Glomerular visceral epithelial cell (primary cell): ENCODE data around the gene SOX15.

Experiments used
- DNase-seq: peaks from one replicate; pipeline ENCODE4 v3.0.0-alpha.2; 2016; ENCODE audit errors: extremely low spot score

SOX15 gene

DNA sequence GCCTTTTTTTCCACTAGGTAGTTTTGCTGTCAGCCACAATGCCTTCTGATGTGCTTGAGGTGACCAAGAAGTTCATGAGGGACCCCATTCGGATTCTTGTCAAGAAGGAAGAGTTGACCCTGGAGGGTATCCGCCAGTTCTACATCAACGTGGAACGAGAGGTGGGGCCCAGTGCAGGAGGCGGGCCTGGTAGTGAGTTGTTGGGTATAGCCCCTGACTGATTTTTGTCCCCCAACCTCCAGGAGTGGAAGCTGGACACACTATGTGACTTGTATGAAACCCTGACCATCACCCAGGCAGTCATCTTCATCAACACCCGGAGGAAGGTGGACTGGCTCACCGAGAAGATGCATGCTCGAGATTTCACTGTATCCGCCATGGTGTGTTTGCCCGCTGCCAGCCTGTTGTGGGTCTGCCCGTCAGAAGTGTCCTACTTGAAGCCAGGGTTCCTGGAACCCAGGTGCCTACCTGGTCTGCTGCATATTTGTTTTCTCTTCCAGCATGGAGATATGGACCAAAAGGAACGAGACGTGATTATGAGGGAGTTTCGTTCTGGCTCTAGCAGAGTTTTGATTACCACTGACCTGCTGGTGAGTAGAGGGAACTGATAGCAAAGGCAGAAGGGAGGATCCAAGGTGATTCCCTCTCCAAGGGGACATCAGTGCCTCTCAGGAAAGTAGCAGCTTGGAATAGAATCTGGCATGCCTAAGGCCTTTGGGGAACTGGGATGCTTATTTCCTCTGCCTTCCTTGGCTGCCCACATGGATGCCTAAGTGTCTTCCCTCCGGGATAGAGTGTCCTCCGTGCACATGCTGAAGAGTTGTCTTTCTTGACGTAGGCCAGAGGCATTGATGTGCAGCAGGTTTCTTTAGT, 12.3 kb downstream of the SOX15 start:
- no peak for DNase-seq

DNA sequence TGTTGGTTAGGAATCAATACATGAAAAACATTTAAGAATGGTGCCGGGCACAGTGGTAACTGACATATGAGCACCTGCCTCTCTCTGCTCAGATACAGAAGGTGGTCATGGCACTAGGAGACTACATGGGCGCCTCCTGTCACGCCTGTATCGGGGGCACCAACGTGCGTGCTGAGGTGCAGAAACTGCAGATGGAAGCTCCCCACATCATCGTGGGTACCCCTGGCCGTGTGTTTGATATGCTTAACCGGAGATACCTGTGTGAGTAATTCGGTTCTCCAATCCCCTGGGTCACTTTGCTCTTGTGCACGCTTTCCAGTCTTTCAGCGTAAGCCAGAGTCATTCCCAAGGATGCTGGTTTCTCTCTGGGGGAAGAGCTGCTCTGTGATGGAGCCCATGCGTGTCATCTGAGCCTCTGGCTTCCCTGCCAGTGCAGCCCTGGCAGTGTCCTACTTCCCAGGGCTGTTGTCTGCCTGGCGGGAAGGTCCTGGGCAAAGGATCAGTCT, 13.4 kb downstream of the SOX15 start:
- DNase-seq = no peak

DNA sequence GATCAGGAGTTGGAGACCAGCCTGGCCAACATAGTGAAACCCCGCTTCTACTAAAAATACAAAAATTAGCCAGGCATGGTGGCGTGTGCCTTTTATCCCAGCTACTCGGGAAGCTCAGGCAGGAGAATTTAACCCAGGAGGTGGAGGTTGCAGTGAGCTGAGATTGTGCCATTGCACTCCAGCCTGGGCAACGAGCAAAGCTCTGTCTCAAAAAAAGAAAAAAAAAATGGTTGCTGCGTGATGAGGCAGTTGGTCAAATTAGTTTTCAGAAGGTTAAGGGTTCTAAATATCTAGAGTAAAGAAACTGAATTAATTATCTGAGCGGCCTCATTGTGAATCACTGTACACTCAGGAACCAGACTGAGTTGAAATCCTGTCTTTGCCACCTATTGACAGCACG, 13.9 kb downstream of the SOX15 start:
- no peak for DNase-seq

DNA sequence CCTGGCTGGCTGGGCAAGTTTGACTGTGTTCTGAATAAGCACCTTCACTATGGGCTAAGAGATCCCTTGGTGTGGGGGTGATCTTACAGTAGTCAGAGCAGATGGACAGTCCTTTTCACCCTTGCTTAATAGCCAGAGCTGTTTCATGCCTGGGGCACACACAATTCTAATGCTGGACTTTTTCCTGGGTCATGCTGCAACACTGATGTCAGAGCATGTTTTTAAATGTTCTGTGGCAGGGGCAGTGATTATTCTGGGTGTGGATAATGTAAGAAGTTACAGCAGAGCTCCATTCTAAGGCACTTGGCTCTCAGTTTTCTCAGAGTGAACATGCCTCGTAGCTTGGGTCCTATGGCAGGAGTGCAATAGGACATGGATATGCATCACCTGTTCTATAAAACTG, 14.4 kb downstream of the SOX15 start:
- no peak for DNase-seq

DNA sequence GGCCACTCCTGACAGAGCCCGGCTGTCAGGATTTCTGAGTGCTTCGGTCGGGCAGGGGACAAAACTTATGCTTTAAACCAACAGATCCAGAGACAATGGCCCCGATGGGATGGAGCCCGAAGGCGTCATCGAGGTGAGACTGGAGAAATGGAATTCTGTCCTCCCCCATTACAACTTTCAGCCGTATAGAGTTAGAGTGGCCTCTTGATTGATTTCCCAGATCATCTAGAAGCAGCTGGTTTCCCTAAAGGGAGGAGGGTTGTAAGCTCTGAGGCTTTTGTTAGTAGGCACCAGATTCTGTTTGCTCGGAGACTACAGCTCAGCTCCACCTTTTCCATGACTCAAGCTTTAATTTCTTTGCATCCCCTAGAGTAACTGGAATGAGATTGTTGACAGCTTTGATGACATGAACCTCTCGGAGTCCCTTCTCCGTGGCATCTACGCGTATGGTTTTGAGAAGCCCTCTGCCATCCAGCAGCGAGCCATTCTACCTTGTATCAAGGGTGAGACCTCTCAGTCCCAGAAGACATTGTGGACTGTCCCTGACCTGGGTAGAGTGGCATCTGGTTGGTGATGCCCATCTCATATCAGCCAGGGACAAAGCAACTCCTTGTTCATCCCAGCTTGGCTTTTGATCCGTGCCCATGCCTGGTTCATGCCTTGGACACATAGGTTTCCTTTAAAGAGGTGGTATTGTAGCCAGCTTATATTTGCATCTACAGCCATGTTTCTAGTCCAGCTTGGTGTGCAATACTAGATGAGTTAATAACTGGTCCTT, 15.5 kb downstream of the SOX15 start:
- DNase-seq = no peak

DNA sequence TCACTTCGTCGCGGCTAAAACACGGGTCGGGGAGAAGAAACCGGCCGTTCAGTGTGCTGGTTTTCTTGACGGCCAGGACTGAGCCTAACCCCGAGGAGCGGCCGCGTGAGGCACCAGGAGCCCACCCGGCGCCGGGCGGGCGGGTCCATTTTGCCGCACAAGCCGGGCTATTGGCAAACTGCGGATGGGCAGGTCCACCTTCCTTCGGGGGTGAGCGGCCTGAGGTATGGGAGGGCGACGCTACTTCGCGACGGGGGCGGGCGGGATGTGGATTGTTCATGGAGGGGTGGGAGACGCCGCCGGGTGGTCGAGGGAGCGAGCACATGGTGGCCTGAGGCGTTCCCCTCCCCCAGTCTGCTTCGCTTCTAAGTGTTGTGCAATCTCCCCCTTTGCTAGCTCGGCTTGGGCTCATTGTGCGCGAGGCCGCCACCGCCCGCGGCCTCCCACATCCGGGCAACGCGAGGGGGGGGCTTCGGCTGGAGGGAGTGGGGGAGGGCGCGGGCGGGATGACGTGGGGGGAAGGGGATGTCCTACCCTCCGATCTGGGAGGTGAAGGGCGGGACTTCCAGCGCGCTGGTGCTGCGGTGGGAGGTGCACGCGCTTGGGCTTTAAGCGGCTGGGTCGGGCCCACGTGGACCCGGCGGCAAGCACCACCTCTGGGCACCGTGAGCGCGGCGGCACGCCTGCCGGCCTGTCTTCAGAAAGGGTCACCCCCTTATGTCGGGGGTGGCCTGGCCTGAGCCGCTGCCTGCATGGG, 16.4 kb downstream of the SOX15 start:
- DNase-seq = peak; percentile 95

DNA sequence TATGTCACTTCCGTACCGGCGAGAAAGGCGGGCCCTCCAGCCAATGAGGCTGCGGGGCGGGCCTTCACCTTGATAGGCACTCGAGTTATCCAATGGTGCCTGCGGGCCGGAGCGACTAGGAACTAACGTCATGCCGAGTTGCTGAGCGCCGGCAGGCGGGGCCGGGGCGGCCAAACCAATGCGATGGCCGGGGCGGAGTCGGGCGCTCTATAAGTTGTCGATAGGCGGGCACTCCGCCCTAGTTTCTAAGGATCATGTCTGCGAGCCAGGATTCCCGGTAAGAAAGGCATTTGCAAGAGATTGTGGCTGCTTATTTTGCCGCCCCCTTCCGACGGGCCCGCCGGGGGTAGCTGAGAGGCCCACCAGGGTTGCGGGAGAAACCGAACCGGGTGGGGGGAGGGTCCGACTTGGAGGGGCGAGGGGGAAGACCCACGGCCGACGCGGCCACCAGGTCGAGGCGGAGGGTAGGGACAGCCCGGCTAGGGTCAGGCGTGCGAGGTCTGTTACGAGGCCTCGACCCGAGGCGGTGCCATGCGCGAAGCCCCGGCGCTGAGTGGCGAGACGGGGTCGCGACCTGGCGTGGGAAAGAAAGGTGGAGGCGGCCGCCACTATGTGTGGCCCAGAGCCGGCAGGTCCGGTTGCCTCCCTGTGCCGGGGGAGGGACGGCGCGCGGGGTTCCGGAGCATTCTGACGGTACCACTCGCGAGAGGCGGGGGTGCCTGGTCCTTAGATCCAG, 17.1 kb downstream of the SOX15 start:
- DNase-seq = peak; percentile 100

DNA sequence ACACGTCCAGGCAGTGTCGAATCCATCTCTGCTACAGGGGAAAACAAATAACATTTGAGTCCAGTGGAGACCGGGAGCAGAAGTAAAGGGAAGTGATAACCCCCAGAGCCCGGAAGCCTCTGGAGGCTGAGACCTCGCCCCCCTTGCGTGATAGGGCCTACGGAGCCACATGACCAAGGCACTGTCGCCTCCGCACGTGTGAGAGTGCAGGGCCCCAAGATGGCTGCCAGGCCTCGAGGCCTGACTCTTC, 17.6 kb downstream of the SOX15 start:
- no peak for DNase-seq

DNA sequence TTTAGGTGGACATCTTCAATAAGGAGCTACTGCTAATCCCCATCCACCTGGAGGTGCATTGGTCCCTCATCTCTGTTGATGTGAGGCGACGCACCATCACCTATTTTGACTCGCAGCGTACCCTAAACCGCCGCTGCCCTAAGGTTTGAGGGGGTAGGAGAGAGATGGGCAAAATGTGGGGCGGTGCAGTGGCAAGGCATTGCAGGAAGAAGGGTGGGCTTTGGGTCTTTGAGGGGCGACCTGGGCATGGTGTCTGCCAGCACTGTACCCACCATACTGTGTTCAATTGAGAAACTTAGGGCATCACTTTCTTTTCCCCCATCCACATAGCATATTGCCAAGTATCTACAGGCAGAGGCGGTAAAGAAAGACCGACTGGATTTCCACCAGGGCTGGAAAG, 19.5 kb downstream of the SOX15 start:
- DNase-seq = no peak

DNA sequence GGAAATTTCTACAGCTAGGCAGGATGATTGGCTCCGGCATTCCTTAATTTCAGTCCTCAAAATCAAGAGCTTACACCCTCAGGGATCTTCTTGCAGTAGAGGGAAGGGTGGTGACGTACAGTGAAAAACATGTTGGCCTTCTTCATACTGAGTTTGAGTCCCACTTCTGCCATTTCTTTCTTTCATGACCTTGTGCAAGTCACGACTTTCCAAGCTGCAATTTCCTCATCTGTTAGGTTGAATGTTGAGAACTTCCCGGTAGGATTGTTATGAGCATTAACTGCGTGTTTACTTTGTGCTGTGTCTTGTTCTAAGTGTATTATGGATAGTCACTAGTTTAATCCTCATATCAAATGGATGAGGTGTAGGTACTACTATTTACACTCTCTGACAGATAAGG, 20.3 kb downstream of the SOX15 start:
- no peak for DNase-seq

DNA sequence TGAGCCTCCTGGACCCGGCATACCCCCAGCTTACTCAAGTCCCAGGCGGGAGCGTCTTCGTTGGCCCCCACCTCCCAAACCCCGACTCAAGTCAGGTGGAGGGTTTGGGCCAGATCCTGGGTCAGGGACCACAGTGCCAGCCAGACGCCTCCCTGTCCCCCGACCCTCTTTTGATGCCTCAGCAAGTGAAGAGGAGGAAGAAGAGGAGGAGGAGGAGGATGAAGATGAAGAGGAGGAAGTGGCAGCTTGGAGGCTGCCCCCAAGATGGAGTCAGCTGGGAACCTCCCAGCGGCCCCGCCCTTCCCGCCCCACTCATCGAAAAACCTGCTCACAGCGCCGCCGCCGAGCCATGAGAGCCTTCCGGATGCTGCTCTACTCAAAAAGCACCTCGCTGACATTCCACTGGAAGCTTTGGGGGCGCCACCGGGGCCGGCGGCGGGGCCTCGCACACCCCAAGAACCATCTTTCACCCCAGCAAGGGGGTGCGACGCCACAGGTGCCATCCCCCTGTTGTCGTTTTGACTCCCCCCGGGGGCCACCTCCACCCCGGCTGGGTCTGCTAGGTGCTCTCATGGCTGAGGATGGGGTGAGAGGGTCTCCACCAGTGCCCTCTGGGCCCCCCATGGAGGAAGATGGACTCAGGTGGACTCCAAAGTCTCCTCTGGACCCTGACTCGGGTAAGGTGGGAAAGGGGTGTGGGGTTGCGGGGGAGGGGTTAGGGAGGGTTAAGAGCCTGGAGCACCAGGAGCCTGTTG, 26.6 kb downstream of the SOX15 start:
- no peak for DNase-seq

DNA sequence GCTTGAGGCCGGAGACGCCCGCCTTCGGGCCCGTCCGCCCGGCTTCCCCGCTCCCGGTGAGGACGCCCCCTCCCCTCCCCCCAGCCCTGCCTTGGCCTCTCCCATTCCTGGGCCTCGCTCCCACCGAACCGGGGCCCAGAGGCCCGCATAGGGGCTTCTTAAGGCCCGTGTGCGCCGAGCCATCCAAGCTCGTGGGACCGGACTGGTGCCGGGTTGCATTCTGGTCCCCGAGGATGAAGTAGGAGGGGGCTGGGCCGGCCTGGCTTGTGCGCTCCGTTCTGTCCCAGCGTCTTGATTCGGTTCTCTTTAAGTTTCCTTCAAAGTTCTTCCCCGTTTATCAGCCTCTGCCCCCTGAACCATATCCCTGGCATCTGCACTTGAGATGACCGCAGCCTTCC, 27.7 kb downstream of the SOX15 start:
- DNase-seq = no peak

DNA sequence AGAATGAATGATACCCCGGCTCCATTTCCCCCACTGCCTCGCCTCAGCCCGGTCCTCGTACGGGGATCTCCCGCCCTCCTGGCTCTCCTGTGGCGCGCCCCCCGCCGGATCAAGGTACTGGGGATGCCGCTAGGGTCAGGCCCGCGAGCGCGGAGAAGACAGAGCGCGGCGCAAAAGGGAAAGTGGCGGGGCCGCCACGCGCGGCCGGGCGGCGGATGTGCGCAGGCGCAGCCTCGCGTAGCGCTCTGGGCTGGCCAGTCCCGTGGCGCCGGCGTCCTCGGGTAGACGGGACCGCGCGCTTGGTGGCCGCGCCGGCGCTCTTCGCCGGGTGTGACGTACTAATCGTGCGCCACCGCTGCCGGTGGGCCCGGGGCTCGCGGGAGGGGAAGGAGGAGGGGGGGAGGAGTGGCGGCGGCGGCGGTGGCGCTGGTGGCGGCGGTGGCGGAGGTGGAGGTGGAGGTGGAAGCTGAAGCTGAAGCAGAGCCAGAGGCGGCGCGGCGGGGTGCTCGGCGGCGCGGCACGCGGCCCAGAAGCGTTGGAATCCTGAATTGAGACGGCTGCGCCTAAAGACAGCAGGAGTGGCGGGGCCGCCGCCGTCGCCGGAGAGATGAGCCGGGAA, 28.2 kb downstream of the SOX15 start, which contains the start of gene SENP3:
Gene SENP3 (plus strand): TSS at position 331 of the 619 bp plus-strand sequence. CDS start 1,158 bp downstream, outside the sequence.
- DNase-seq = peak; percentile 90

DNA sequence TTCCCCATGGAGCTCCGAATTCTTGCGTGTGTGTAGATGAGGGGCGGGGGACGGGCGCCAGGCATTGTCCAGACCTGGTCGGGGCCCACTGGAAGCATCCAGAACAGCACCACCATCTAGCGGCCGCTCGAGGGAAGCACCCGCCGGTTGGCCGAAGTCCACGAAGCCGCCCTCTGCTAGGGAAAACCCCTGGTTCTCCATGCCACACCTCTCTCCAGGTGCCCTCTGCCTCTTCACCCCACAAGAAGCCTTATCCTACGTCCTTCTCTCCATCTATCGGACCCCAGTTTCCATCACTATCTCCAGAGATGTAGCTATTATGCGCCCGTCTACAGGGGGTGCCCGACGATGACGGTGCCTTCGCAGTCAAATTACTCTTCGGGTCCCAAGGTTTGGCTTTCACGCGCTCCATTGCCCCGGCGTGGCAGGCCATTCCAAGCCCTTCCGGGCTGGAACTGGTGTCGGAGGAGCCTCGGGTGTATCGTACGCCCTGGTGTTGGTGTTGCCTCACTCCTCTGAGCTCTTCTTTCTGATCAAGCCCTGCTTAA, 28.8 kb downstream of the SOX15 start:
- peak; percentile 89 for DNase-seq

DNA sequence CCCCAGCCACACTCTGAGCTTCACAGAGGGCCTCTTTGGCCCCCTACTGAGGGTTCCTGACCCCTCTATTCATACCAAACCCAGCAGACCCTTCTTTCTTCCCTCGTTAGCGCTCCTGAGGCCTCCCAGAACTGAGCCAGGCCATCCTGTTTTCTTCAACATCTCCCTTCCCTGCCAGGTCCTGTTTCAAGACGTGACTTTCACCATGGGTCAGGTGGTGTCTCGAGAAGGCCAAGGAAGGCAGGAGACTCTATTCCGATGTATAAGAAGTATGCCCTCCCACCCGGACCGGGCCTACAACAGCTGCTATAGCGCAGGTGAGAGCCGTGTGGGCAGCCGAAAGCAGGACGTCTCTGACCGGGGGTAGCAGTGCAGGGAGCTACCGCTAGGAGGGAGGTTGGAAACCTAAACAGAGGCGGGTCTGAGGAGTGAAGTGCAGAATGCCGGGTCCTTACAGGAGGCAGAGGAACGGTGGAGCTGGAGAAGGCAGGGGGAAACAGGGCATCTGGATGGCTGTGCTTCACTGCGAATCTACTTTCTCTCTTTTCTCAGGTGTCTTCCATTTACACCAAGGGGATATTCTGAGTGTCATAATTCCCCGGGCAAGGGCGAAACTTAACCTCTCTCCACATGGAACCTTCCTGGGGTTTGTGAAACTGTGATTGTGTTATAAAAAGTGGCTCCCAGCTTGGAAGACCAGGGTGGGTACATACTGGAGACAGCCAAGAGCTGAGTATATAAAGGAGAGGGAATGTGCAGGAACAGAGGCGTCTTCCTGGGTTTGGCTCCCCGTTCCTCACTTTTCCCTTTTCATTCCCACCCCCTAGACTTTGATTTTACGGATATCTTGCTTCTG, 29.5 kb downstream of the SOX15 start:
- peak; percentile 73 for DNase-seq

DNA sequence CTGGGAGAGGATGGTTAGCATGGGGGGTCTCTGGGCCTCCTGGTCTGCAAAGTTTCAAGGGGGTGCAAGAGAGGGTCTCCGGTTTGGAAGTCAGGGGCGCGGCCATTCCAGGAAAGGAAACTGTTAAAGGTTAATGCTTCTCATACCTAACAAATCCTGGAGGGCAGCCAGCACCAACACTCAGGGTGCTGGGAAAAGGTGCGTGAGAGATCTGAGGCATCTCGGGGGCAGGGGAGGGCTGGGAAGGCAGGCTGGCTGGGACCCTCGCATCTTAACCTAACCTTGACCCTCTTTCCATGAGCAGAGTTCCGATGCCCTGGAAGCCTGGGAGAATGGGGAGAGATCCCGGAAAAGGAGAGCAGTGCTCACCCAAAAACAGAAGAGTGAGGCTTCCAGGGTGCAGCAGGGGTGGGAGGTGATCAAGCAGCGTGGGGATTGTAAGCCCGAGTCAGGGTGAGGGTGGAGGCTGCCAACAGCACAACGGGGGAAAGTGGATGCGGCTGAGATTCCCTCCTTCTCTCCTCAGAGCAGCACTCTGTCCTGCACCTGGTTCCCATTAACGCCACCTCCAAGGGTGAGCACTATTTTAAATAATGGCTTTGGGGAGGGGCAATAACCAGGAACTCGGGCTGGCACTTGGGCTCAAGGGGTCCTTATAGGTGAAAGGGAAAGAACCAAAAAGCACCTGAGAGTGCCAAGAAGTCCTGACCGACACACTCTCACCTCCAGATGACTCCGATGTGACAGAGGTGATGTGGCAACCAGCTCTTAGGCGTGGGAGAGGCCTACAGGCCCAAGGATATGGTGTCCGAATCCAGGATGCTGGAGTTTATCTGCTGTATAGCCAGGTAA, 30.3 kb downstream of the SOX15 start:
- DNase-seq = no peak

DNA sequence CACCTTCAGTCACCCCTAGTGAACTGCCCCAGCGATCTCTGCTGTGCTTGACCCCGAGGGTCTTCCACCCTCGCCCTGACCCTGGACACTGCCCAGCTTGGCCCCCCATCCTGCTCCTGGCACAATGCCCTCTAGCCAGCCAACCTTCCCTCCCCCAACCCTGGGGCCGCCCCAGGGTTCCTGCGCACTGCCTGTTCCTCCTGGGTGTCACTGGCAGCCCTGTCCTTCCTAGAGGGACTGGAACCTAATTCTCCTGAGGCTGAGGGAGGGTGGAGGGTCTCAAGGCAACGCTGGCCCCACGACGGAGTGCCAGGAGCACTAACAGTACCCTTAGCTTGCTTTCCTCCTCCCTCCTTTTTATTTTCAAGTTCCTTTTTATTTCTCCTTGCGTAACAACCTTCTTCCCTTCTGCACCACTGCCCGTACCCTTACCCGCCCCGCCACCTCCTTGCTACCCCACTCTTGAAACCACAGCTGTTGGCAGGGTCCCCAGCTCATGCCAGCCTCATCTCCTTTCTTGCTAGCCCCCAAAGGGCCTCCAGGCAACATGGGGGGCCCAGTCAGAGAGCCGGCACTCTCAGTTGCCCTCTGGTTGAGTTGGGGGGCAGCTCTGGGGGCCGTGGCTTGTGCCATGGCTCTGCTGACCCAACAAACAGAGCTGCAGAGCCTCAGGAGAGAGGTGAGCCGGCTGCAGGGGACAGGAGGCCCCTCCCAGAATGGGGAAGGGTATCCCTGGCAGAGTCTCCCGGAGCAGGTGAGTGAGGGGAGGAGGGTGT, 31.2 kb downstream of the SOX15 start, which contains the start of gene TNFSF13:
Gene TNFSF13 (plus strand): TSS at position 207 of the 776 bp plus-strand sequence. CDS start 290 bp downstream, at position 497.
- no peak for DNase-seq
